ENCODE measurements around the gene PRPF40A. TPM values are rescaled to one million over a fixed set of nuclear protein-coding genes. Genes with fewer than 3 reads are reported as not detected.
A peak's percentile ranks its signal among the peaks of the same experiment; 100 is the strongest.

Gene PRPF40A
- total RNA-seq, 2 experiments from 2014 or later: 116 to 117 TPM

- peaks cover 22% of the 10 kb centered on the region for H3K4me1 Mint-ChIP-seq (ENCODE audit: low read depth)
- no peak overlapping the region for H3K27ac Mint-ChIP-seq
- POLR2A ChIA-PET: interaction anchor here (0.6 kb wide), 1 partner anchor 1037 kb away, joined by 4 read pairs; no protein-coding TSS in a partner anchor
- CTCF ChIA-PET: interaction anchor here (2.8 kb wide), 1 partner anchor 20 kb away, joined by 19 read pairs; no protein-coding TSS in a partner anchor
- H3K4me3 Mint-ChIP-seq: no peak overlapping the region
- no peaks in the 10 kb centered on the region for H3K36me3 Mint-ChIP-seq (ENCODE audit: low read depth)
- ATAC-seq (no peak), DNase-seq (no peak)
- no peaks in the 10 kb centered on the region for H3K9me3 Mint-ChIP-seq (ENCODE audit: insufficient read depth)
- H3K27me3 Mint-ChIP-seq (ENCODE audit: low read depth): peaks cover 4% of the 10 kb centered on the region
Observed at GRCh38 chr2:152615177-152615576, 102.1 kb downstream of the PRPF40A start.

- DNase-seq: no peak
- ChIA-PET CTCF (interaction anchor here (1.2 to 2.8 kb wide), 3 partner anchors 22 to 437 kb away, joined by 3 to 19 read pairs (median 4); partner anchors contain the start of gene STAM2), POLR2A (no interaction called here)
- H3K27me3 Mint-ChIP-seq (ENCODE audit: low read depth): peaks cover 3% of the 10 kb centered on the region
- no peak for ATAC-seq
- no peak overlapping the region for H3K4me3 Mint-ChIP-seq
- H3K4me1 Mint-ChIP-seq (ENCODE audit: low read depth): peaks cover 22% of the 10 kb centered on the region
- no peaks in the 10 kb centered on the region for H3K36me3 Mint-ChIP-seq (ENCODE audit: low read depth)
- no peak overlapping the region for H3K27ac Mint-ChIP-seq
- no peaks in the 10 kb centered on the region for H3K9me3 Mint-ChIP-seq (ENCODE audit: insufficient read depth)
Observed at GRCh38 chr2:152613235-152613634, 104.0 kb downstream of the PRPF40A start.

- no peak for DNase-seq
- Mint-ChIP-seq H3K4me3 (peak overlapping the region; percentile 3), H3K27ac (peak overlapping the region; percentile 50), H3K36me3 (ENCODE audit: low read depth) (no peaks in the 10 kb centered on the region), H3K4me1 (ENCODE audit: low read depth) (peaks cover 22% of the 10 kb centered on the region), H3K9me3 (ENCODE audit: insufficient read depth) (no peaks in the 10 kb centered on the region), H3K27me3 (ENCODE audit: low read depth) (peaks cover 3% of the 10 kb centered on the region)
- ChIA-PET CTCF (interaction anchor here (0.7 to 1.3 kb wide), 4 partner anchors 11 to 24 kb away, joined by 3 to 7 read pairs (median 5); no protein-coding TSS in a partner anchor), POLR2A (no interaction called here)
- peak; percentile 63 for ATAC-seq
Observed at GRCh38 chr2:152611458-152612231, 105.6 kb downstream of the PRPF40A start.

GRCh38 chr2:152609699-152610098 lies 107.6 kb downstream of the PRPF40A start:
- ATAC-seq: no peak
- H3K36me3 Mint-ChIP-seq (ENCODE audit: low read depth): no peaks in the 10 kb centered on the region
- H3K9me3 Mint-ChIP-seq (ENCODE audit: insufficient read depth): no peaks in the 10 kb centered on the region
- no peak overlapping the region for H3K27ac Mint-ChIP-seq
- CTCF ChIA-PET: no interaction called here
- H3K4me3 Mint-ChIP-seq: no peak overlapping the region
- POLR2A ChIA-PET: no interaction called here
- H3K4me1 Mint-ChIP-seq (ENCODE audit: low read depth): peaks cover 22% of the 10 kb centered on the region
- DNase-seq: no peak
- H3K27me3 Mint-ChIP-seq (ENCODE audit: low read depth): peaks cover 3% of the 10 kb centered on the region

GRCh38 chr2:152609154-152609553 lies 108.1 kb downstream of the PRPF40A start:
- DNase-seq: no peak
- no peak overlapping the region for H3K27ac Mint-ChIP-seq
- ChIA-PET POLR2A (no interaction called here), CTCF (no interaction called here)
- H3K4me1 Mint-ChIP-seq (ENCODE audit: low read depth): peaks cover 22% of the 10 kb centered on the region
- no peaks in the 10 kb centered on the region for H3K9me3 Mint-ChIP-seq (ENCODE audit: insufficient read depth)
- ATAC-seq: no peak
- no peaks in the 10 kb centered on the region for H3K36me3 Mint-ChIP-seq (ENCODE audit: low read depth)
- no peak overlapping the region for H3K4me3 Mint-ChIP-seq
- peaks cover 3% of the 10 kb centered on the region for H3K27me3 Mint-ChIP-seq (ENCODE audit: low read depth)

- H3K27ac Mint-ChIP-seq: no peak overlapping the region
- CTCF ChIA-PET: no interaction called here
- no peaks in the 10 kb centered on the region for H3K9me3 Mint-ChIP-seq (ENCODE audit: insufficient read depth)
- ATAC-seq: no peak
- no peak overlapping the region for H3K4me3 Mint-ChIP-seq
- POLR2A ChIA-PET: no interaction called here
- H3K4me1 Mint-ChIP-seq (ENCODE audit: low read depth): peaks cover 19% of the 10 kb centered on the region
- H3K27me3 Mint-ChIP-seq (ENCODE audit: low read depth): peaks cover 3% of the 10 kb centered on the region
- DNase-seq: no peak
- no peaks in the 10 kb centered on the region for H3K36me3 Mint-ChIP-seq (ENCODE audit: low read depth)
Observed at GRCh38 chr2:152607793-152608300, 109.4 kb downstream of the PRPF40A start.

- Mint-ChIP-seq H3K9me3 (ENCODE audit: insufficient read depth) (no peaks in the 10 kb centered on the region), H3K27ac (no peak overlapping the region), H3K4me3 (no peak overlapping the region), H3K27me3 (ENCODE audit: low read depth) (peaks cover 3% of the 10 kb centered on the region), H3K4me1 (ENCODE audit: low read depth) (peaks cover 13% of the 10 kb centered on the region), H3K36me3 (ENCODE audit: low read depth) (no peaks in the 10 kb centered on the region)
- POLR2A ChIA-PET: no interaction called here
- CTCF ChIA-PET: no interaction called here
- ATAC-seq (no peak), DNase-seq (no peak)
Observed at GRCh38 chr2:152606941-152607340, 110.3 kb downstream of the PRPF40A start.

- Mint-ChIP-seq H3K27me3 (ENCODE audit: low read depth) (peaks cover 3% of the 10 kb centered on the region), H3K4me1 (ENCODE audit: low read depth) (peaks cover 6% of the 10 kb centered on the region), H3K4me3 (no peak overlapping the region), H3K27ac (no peak overlapping the region), H3K36me3 (ENCODE audit: low read depth) (no peaks in the 10 kb centered on the region), H3K9me3 (ENCODE audit: insufficient read depth) (no peaks in the 10 kb centered on the region)
- ChIA-PET POLR2A (no interaction called here), CTCF (no interaction called here)
- ATAC-seq (no peak), DNase-seq (no peak)
Observed at GRCh38 chr2:152606081-152606480, 111.2 kb downstream of the PRPF40A start.

GRCh38 chr2:152603166-152603565 lies 114.1 kb downstream of the PRPF40A start:
- ATAC-seq (no peak), DNase-seq (no peak)
- H3K4me1 Mint-ChIP-seq (ENCODE audit: low read depth): peaks cover 6% of the 10 kb centered on the region
- H3K27me3 Mint-ChIP-seq (ENCODE audit: low read depth): no peaks in the 10 kb centered on the region
- H3K9me3 Mint-ChIP-seq (ENCODE audit: insufficient read depth): no peaks in the 10 kb centered on the region
- ChIA-PET POLR2A (no interaction called here), CTCF (no interaction called here)
- no peak overlapping the region for H3K4me3 Mint-ChIP-seq
- no peak overlapping the region for H3K27ac Mint-ChIP-seq
- no peaks in the 10 kb centered on the region for H3K36me3 Mint-ChIP-seq (ENCODE audit: low read depth)

- Mint-ChIP-seq H3K36me3 (ENCODE audit: low read depth) (no peaks in the 10 kb centered on the region), H3K27me3 (ENCODE audit: low read depth) (no peaks in the 10 kb centered on the region), H3K27ac (no peak overlapping the region), H3K4me3 (no peak overlapping the region), H3K9me3 (ENCODE audit: insufficient read depth) (no peaks in the 10 kb centered on the region), H3K4me1 (ENCODE audit: low read depth) (peaks cover 6% of the 10 kb centered on the region)
- CTCF ChIA-PET: interaction anchor here (1.1 kb wide), 1 partner anchor 33 kb away, joined by 4 read pairs; no protein-coding TSS in a partner anchor
- ATAC-seq: no peak
- POLR2A ChIA-PET: no interaction called here
- no peak for DNase-seq
Observed at GRCh38 chr2:152602750-152603149, 114.5 kb downstream of the PRPF40A start.

Data from activated CD8-positive, alpha-beta T cell treated with anti-CD3 and anti-CD28 coated beads, Interleukin-2, amount 10 ng/mL, durations not matched to agents 7 days and 5 days (primary cell).